Suppressor macrophage treated with lipopolysaccharide for 1 hour (primary cell): ENCODE data around the gene PPP1R3C.

Experiments used
- DNase-seq, 3 donors: peaks; one replicate each; pipeline ENCODE4 v3.0.0-alpha.2; 2020 to 2022

The PPP1R3C gene

DNA sequence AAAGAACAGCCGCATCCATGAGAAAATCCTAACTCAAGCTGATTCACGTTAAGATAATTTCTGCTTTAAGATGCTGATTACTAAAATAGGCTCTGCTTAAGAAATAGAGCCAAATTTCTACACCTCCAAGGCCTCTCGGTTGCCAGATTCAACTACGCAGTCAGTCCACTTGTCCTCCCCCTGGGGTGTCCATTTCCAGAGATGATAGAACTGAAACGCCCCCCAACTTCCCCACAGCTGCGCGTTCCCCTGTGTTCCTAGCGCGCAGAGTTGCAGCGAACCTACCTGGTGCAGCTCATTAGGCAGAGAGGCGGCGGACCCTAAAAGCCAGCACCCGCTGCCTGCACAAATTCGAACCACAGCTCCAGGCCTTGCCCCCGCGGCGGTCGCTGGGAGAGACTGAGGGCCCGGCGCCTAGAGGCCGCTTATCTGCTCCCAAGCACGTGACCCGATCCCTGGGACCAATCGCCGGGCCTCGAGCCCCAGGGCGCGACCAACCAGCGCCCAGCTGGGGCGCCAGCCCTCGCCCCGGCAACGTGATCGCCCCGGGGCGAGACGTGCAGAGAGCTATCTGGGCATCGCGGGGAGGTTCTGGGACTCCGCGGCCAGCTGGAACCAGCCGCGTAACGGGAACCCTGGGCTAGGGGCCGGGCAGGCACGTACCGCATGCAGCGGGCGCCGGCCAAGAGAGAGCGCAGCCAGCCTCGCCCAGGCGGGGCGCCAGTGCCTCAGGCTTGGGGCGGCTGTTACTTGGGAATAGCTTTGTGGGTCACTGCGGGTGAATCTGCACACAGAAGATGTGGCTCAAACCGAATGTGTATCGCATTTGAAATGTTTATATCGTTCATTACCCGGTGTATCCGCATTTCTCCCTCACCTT lies at the start of gene PPP1R3C:
PPP1R3C (minus strand) TSS at position 401 of the 880 bp plus-strand sequence; CDS start at position 299, 102 bp downstream.
- peak; percentile 46 to 72 (median 59) for DNase-seq

DNA sequence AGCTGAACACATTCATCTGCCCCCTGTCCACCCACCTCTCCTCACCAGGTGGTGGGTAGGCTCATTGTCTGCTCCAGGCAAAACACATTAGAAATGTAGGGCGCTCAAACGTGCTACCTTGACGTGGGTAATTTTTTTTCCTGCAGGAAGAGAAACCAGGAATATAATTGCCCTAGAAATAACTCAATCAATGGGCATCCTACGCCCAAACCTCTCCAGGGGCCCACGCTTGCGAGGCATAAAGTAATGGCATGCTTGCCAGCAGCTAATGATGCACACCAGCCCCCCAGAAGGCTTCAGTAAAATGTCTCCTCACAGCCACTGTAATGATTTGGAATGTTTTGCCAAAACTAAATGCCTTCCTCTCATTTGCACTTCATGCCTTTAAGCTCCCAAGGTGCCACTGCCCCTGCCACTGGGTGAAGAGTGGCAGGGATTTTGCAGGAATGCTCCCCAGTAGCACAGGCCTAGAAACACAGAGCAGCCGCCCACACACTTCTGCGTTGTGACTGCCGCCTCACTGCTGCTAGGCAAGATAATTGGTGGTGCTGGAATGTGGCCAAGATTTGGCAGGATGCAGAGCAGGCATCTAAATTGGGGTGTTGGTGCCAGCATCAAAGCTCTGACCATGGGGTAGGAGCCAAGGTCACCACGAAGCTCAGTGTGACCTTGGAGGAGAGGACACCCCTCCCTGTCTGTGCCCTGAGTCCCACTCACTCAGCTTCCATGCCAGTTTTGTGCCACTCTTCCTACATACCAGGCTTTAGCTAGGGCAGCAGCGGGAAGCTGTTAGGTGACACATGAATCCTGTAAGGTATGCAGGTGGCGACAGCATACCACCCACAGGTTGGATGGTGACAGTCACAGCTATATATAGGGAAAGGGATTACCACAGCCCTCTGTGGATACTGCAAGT lies 48.7 kb upstream of the PPP1R3C start:
- no peak for DNase-seq

DNA sequence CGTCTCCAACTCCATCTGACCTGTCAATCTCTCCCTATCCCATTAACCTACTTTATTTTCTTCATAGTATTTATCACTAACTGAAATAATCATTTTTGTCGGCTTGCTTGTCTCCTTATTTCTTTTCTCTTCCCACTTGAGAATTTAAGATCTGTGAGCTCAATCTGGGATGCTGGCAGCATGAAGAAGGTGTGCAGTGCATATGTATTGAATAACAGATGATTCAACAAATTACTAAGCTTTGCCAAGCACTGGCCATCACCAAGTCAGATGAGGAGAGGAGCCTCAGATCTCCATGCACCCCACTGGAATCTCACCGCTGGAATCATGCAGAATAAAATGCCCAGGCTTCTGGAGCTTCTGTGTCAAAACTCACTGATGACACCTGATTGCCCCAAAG lies 47.6 kb upstream of the PPP1R3C start:
- no peak for DNase-seq

DNA sequence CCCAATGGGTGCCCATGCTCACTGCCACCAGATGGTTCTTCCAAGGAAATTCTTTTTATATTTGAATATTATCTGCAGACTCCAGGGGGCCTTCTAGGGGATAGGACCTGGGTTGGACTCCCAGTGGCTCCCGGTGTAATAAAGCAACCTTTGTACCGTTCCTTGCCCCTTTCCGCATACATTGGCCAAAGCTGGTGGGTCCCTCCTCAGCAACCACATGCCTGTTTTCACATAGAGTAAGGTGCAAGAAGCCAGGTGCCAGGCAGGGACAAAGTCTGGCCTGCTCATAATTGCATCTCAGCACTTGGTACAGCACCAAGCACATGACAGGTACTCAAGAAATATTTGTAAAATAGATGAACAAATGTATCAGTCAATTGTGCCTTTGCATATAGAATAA lies 46.4 kb upstream of the PPP1R3C start:
- DNase-seq, result no peak

DNA sequence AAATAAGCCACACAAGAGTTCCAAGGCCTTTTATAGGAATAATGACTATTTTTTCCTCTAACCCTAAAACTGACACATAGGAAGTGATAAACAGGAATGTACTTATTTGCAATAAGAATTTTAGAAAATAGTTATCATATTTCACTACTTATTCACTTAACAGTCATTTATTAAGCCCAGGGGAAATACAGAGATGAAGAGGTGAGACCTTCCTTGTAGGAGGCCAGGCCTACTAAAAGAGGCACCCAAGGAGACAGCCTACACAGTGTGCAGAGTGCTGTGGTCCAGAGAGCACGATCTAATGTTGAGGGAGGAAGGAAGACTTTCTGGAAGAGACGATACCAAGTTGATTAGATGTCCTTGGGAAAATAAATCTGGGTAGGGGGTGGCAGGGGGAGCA lies 45.0 kb upstream of the PPP1R3C start:
- DNase-seq, result no peak

DNA sequence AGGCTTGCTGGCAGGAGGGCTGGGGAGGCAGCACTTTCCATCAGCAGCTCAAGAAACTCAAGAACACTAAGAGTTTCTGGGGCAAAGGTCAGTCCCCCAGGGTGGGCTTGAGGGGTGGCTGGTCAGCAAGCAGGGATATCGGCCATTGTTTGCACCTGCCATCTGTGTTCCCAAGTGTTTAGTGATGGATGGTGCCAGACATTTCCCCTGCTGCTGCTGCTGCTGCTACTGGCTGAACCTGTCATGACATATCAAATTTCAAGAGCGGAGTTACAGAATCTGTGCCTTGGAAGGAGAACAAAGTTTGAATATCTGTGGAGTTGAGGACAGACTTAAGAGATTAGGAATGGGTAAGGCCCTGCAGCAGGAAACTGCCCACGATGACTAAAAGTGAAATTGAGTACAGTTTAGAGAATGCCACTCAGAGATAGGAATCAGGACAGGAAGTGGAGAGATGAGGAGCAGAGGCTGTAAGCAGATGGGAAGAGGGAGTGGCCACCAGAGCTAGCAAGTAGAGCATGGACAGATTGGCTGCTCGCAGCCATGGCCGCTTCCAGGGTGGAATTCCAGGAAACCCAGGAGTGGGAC lies 39.2 kb upstream of the PPP1R3C start:
- no peak for DNase-seq

DNA sequence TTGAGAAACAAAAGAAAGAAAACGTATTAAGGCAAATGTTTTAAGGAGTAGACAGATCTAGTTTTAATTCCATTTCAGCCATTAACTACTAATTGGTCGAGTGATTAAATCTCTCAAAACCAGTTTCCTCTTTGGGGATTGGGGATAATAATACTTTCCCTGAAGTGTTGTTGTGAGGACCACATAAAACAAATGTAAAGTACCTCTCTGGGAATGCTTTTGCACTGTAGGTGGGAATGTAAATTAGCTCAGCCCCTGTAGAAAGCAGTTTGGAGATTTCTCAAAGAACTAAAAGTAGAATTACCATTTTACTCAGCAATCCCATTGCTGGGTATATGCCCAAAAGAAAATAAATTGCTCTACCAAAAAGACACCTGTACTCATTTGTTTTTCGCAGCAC lies 36.0 kb upstream of the PPP1R3C start:
- no peak for DNase-seq

DNA sequence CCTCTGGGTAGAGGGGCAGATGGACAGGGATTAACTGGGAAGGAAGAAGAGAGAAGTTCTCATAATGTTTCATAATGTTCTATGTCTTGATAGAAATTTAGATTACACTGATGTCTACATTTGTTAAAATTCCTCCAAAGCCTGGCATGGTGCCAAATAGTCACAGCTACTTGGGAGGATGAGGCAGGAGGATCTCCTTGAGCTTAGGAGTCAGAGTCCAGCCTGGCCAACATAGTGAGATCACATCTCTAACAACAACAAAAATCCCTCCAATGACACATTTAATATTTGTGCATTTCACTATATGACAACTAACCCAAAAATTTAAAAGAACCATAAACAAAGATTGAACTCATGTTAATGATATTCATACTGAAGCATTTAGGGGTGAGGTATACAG lies 33.0 kb upstream of the PPP1R3C start:
- peak in 1 of 3 donors; percentile 3 for DNase-seq

DNA sequence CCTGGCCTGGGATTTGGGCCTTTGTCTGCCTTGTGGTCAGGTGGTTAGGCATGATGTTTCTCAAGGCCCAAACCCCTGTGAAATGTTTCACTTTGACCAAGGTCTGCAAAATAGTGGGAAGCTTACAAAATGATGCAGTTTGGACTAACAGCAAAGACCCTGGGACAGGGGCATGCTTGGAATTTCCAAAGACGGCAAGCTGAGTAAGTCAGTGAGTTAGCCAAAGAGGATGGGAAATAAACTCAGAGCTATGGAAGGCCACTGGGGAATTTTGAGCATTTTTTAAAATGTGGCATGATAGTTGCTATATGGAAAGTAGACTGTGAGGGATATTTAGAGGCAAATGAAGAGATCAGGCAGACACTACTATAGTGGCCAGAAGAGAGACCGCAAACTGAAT lies 31.6 kb upstream of the PPP1R3C start:
- DNase-seq, result no peak

DNA sequence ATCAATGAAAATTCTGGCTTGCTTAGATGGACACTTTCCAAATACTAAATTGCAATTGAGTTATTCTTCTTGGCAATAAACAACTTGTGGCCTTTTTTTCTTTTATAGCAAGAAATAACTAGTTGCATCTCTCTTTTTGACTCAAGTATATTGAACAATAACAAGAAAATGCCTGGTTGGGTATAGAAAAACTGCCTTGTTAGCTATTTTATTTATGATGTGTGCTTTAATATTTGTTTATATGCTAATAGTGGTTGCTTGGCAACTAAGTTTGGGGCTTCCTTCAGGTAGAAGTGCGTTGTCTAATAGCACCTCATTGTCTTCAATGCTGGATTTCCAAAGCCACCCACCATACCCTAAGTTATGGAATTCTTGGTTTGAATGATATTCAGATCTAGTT lies 30.1 kb upstream of the PPP1R3C start:
- no peak for DNase-seq

DNA sequence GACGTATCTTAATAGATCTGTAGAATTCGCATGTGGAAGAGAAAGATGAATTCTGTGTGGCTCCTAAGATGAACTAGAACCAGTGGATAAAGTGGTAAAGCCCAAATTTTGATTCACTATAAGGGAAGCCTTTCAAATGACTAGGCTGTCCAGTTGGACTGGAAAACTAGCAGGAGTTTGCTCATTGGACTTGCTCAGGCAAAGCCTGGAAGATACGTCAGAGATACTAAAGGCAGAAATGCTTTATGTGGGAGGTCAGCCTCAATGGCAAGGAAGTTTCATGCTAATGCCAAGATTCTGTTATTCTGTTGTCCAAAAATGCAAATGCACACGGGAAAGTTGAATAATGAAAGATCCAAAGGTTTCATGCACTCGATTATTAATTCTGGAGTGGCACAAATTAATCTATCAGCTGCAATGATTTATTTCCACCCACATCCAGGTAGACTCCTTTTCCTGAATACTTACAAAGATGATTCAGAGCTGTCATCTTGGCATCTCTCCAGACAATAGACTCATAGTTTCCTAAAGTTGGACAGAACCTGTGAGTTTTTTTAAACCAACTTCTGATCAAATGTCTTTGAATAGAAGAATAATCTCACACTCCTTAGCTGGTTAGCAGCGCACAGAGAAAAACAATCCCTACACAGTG lies 20.5 kb upstream of the PPP1R3C start:
- no peak for DNase-seq

DNA sequence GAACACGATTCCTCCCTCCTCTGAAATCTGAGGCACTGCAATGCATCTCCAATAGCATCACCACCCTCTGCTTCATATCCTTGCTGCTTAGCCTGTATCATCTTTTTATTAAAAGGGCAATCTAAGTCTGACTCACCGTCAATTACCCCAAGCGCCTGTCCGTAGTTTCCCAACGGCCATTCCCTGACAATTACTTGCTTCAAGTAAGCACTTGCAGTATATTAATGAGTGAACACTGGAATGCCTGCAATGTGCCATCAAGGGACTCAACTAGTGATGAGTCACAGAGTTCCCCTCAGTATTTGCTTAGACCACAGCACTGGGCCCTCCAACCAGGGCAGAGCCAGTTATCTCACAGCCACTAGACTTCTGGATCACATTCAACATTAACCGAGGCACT lies 19.5 kb upstream of the PPP1R3C start:
- DNase-seq, result peak in 1 of 3 donors; percentile 5

DNA sequence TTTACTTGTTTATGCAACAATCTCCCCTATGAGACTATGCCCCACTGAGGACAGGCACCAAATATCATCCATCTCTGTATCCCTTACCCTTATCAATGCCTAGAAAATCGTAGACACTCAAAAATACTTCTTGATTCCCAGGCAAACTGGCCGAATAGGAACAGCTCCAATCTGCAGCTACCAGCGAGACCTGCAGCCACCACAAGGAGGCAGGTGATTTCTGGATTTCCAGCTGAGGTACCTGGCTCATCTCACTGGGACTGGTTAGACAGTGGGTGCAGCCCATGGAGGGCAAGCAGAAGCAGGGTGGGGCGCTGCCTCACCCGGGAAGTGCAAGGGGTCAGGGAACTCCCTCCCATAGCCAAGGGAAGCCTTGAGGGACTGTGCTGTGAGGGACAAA lies 10.8 kb upstream of the PPP1R3C start:
- no peak for DNase-seq

DNA sequence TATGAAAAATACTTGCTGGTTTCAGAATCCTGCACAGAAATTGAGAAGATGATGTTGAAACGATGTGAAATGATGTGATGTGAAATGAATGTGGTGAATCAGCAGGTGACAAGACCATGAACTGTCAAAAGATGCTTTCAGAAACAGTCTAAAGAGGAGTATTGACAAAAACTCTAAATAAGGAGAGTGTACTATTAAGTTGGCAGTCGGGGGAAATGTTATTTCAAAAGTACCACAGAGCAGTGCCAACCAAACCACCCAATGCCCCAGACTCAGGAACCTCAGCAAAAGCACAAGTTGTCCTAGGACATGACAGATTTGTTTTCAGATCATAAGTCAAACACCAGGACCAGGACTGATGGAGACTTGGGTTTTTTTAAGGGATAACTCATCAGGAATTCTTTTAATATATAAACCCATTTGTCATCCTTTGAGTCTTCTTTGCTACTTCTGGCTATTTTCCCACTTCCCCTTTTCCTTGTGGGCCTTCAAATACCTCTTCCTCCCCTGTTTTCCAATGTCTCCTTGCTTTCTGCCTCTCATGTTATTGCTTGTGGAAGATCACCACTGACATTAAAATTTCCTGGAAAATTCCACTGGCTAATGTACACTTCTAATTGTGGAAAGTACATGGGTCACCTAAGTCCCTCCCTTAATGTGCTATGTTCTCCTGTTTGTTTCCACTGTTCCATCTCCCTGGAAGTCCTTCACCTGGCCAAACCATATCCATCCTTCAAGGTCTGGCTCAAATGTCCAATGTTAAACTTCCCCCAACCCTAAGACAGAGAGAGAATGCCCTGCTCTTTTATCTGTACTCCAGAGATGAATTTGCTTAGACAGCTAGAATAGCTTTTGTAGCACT lies 10.2 kb upstream of the PPP1R3C start:
- no peak for DNase-seq

DNA sequence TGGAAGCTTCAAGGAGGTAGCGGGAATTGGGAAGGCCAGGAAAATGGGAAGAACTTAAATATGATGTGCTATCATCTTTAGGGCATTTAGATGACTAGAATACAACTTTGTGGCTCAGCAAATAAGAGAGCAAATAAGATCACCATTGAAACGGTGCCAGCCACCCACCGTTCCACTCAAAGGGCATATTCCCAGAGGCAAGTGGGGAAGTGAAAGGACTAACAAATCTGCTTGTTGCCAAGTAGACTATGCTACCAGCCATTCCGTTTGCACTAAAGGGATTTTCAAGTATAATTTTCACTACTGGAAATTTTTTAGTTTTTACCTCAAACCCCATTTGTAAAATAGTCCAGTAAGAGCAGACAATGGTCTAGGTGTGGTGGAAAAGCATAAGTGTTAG lies 4.0 kb upstream of the PPP1R3C start:
- DNase-seq, result no peak

DNA sequence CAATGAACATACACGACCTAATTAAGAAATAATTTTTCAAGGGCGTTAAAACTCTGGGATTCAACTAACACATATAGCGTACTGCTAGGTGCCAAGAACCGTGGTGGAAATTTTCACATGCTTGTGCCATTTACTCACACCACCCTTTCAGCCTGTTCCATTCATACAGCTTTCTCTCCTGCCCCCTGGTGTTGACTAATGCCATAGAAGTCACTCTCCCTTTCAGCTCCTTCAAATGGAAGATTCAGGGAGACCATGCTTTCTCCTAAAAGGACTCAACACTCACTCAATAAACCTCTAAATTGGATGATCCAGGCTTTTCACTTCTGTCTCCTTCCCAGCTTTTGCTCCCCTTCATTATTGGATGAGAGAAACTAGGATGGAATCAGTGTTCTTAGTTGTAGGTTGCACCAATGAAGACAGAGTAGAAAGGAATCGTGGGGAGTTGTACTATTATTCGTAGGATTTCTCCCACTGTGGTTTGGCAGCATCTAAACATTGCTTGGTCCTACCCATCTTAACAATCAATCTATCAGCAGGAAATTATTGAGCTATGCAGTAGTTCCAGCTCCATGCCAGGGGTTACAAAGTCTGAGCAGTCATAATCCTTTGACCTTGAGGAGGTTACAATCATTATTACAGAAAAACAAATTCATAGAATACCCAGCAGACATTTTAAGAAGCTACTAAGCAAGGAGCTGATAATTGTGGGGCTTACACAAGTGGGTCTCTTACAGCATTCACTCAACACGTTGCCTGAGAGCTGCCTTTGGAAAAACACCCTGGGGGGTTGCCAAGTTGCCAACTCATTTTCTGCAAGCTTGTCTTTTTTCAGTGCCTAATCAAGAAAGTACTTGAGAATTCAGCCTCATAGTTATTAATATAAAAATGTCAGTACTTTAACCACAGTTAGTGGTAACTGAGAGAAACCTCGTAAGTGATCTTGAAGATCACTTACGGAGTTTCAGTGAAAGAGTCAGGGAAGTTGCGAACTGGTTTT lies 2.8 kb upstream of the PPP1R3C start:
- DNase-seq, result peak; percentile 68 to 80 (median 76)

DNA sequence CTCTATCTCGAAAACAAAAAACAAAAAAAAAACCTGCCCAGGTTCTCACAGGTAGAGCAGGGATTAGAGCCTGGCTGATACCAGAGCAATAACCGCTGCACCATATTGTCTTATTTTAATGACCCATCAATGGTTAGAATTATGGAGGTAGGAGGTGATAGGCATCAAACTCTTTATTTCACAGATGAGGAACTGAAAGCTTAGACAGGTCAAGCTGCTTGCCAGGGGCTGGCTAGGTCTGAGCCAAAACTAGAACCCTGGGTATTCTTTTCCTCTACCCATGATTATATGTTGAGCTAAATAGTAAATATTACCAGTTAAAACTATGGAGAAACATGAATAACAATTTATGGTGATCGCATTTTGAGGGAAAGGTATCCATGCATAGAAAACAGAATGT lies 2.0 kb upstream of the PPP1R3C start:
- no peak for DNase-seq

DNA sequence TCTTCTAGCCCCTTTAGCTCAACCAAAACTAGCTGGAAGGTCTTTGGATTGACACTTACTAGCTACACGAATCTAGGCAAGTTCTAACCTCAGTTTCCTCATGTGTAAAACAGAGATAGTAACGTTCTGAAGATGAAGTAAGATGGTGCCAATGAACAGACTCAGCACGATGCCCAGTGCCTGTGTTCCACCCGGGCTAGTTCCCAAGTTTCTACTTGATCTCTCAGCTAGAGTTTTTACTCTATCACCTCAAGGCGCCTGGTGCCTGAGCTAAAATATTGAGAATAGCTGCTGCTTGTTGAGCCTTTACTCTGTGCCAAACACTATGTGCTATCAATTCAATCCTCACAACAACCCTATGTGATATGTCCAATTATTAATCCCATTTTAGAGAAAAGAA lies 1.4 kb upstream of the PPP1R3C start:
- DNase-seq, result no peak

DNA sequence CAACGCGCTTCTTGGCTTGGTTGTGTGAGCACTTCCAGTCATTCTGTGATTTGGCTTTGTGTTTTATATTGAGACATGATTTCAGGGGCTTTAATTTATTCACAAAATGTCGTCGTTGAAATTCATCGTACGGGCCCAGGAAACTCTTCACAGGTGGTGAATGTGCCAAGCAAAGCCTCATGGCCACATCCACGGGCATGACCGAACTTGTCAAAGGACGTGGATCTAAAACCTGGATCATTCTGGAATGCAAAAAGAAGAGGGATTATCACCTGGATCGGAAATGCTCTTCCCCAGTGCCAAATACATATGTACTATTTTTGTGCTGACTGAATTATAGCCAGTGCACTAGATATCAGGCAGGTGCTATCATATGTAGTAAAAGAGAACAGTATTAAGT lies 2.2 kb downstream of the PPP1R3C start:
- DNase-seq, result no peak

DNA sequence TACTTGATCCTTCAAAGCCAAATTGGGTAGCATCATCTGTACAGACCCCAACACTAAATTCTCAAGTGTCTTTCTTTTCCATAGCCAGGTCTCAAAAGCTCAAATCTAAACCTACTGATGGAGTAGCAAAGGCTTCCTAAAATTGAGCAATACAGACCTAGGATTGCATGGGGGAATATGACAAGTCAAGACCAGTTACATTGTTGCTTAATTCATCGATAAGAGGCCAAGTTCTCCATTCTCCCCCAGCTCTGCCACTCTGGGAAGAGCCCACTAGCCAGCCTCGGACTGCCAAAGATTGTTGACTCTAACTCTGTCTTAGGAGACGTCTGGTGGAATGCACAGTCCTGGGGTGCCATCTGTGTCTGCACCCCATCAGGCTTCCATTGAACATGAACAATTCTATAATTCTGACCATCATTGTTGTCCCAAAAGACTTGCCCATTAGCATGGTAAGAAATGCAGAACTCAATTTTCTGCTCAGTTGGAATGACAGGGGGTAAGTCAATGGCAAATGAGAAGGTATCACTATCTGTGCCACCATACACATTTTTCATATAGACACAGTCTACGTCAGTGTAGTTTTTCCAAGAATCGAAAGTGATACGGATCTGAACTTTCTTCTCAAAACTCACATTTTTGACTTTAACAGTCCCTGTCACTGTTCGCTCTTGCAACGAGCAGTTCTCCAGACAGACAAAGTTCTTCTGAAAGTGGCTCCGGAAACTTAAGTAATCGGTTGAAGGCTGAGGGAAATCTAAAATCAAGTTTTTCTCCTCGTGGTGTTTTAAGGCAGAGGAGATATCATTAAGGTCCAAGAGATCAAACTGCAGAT lies 2.9 kb downstream of the PPP1R3C start:
- DNase-seq, result no peak
